ENCODE results near the gene DLX3.
A peak's percentile ranks its signal among the peaks of the same experiment; 100 is the strongest.

DNA sequence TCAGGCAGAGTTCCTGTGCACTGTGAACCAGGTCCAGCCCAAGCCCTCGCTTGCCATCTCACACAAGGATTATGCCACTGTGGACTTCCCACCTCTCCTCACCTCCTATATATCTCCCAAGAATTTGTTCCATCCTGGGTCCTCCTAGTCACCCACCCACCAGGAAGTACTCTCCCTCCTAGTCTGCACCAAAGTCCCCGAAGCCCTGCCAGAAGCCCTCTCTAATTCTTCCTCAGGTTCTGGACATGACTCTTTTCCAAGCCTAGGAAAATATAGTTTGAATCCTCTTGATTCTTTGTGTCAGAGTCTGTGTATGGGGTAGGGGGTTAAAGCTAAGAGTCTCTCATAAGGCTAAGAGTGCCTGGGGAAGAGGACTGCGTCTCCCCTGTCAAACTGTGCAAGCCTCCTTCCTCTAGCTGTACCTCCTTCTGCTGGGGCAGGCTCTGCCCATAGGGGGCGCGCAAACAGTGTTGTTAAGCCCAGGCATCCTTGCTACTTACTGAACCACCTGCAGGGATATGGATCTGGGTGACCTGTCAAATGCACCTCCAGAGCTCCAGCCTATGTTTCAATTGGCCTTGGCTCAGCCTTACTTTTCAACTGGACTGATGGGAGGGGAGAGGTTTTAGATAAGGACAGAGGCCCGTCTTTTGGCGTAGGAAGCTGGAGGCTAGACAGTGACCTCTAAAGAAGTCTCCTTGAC lies 42.7 kb downstream of the DLX3 start:
- TF ChIP-seq EP300 (IDR thresholded peaks at IDR 0.05; ENCODE audit: borderline replicate concordance) = no peak
- TF ChIP-seq YY1 (IDR thresholded peaks at IDR 0.05; ENCODE audit: low read depth) = no peak
- TF ChIP-seq, protein P1, sequence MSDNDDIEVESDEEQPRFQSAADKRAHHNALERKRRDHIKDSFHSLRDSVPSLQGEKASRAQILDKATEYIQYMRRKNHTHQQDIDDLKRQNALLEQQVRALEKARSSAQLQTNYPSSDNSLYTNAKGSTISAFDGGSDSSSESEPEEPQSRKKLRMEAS (IDR thresholded peaks at IDR 0.05) = 0 out of 2 replicates have a peak, but pooled peaks have one; percentile 15
- TF ChIP-seq TAF1 (IDR thresholded peaks at IDR 0.05; ENCODE audit: low read depth) = no peak
- TF ChIP-seq FOXM1 (IDR thresholded peaks at IDR 0.05; ENCODE audit: borderline replicate concordance, low read depth) = no peak

Data from Ishikawa (cell line).